B cell (primary cell): ENCODE data around the gene EXOC6B. TPM values are rescaled to one million over a fixed set of nuclear protein-coding genes. Genes with fewer than 3 reads are reported as not detected.

Source experiments
- ATAC-seq: fragments of 200-7000 bp; cut with Tn5 transposase; one replicate; pipeline ENCODE4 v1.10.0; 2021; ENCODE audit warnings: low read depth, mild to moderate bottlenecking, moderate number of reproducible peaks, moderate library complexity
- CTCF ChIA-PET: fragments of 350-600 bp; sonication (Branson Sonifier 250); formaldehyde crosslinking; loops from one replicate; lab custom pipeline; 2021; ENCODE audit warnings: antibody characterized with exemption, inconsistent platforms; lab: Charles Lee
- POLR2A ChIA-PET: fragments of 350-600 bp; sonication (Branson Sonifier 250); formaldehyde crosslinking; loops from one replicate; lab custom pipeline; 2021; ENCODE audit warnings: antibody characterized with exemption; lab: Charles Lee
- DNase-seq: peaks from one replicate; pipeline ENCODE4 v3.0.0; 2013
- H2AFZ ChIP-seq: 2 replicates; pipeline ENCODE4 v1.6.1; 2012; ENCODE audit warnings: mild to moderate bottlenecking, low read depth, low read length; ENCODE audit not compliant: insufficient read depth, poor library complexity, severe bottlenecking
- H3K27ac ChIP-seq, 2 donors: 1 replicate in 1 of 2; 2 replicates in 1 of 2; pipeline ENCODE4 v1.5.1; 2012 to 2013; ENCODE audit warnings: low read length in 2 of 2, mild to moderate bottlenecking in 2 of 2, moderate library complexity in 1 of 2
- H3K27me3 ChIP-seq, 4 experiments: fragments of 200-600 bp in 1 of 4; sonication (generic) in 1 of 4; replicated peaks in 1 of 4; 1 replicate in 2 of 4; 2 replicates in 2 of 4; pipeline versions ENCODE4 v1.6.1 to v1.7.0; 2013 to 2016; ENCODE audit warnings: low read length in 3 of 4, mild to moderate bottlenecking in 2 of 4, mixed read lengths in 1 of 4, moderate library complexity in 1 of 4; ENCODE audit not compliant: insufficient read depth in 4 of 4, control insufficient read depth in 3 of 4; ENCODE audit errors: control extremely low read depth in 1 of 4
- H3K36me3 ChIP-seq, 2 experiments: replicated peaks in 1 of 2; 1 replicate in 1 of 2; 2 replicates in 1 of 2; pipeline versions ENCODE4 v1.6.1 to v1.7.1; 2013; ENCODE audit warnings: low read length in 1 of 2; ENCODE audit not compliant: insufficient read depth in 2 of 2, control insufficient read depth in 1 of 2; ENCODE audit errors: control extremely low read depth in 1 of 2, extremely low read depth in 1 of 2
- H3K4me1 ChIP-seq, 2 donors: fragments of 200-600 bp in 1 of 2; sonication (generic) in 1 of 2; 1 replicate in 1 of 2; 2 replicates in 1 of 2; pipeline versions ENCODE4 v1.5.1 to v1.6.1; 2013 to 2017; ENCODE audit warnings: low read length in 2 of 2; ENCODE audit not compliant: control insufficient read depth in 2 of 2, insufficient read depth in 2 of 2
- H3K4me2 ChIP-seq: replicated peaks from 2 replicates; pipeline ENCODE3; 2012; ENCODE audit warnings: mild to moderate bottlenecking, low read depth, low read length; ENCODE audit not compliant: poor library complexity, severe bottlenecking
- H3K4me3 ChIP-seq, 5 experiments: fragments of 200-600 bp in 1 of 5; sonication (generic) in 1 of 5; 1 replicate in 3 of 5; 2 replicates in 2 of 5; pipeline versions ENCODE4 v1.5.1 to v1.7.0; 2011 to 2016; ENCODE audit warnings: low read length in 4 of 5, mild to moderate bottlenecking in 4 of 5, low read depth in 2 of 5, control low read depth in 1 of 5, moderate library complexity in 1 of 5; ENCODE audit not compliant: insufficient read depth in 1 of 5; ENCODE audit errors: control extremely low read depth in 1 of 5, extremely low read depth in 1 of 5
- H3K79me2 ChIP-seq: fragments of 200-600 bp; sonication (generic); one replicate; pipeline ENCODE4 v1.6.0; 2016; ENCODE audit warnings: low read length; ENCODE audit not compliant: control insufficient read depth, insufficient read depth
- H3K9ac ChIP-seq: fragments of 200-600 bp; sonication (generic); 2 replicates; pipeline ENCODE4 v1.6.1; 2017; ENCODE audit warnings: mild to moderate bottlenecking, low read length, moderate library complexity
- H3K9me3 ChIP-seq, 3 donors: one replicate each; pipeline versions ENCODE4 v1.6.1 to v1.7.1; 2013; ENCODE audit warnings: low read length in 2 of 3; ENCODE audit not compliant: control insufficient read depth in 2 of 3, insufficient read depth in 1 of 3; ENCODE audit errors: control extremely low read depth in 1 of 3
- H4K20me1 ChIP-seq: 2 replicates; pipeline ENCODE4 v1.6.0; 2012; ENCODE audit warnings: mild to moderate bottlenecking, low read length; ENCODE audit not compliant: insufficient read depth, control insufficient read depth, poor library complexity, severe bottlenecking
- H3K27ac Mint-ChIP-seq: one replicate; pipeline ENCODE4 v1.8.0; 2021; ENCODE audit warnings: mixed read lengths
- H3K27me3 Mint-ChIP-seq: one replicate; pipeline ENCODE4 v1.8.0; 2021; ENCODE audit warnings: mixed read lengths
- H3K4me1 Mint-ChIP-seq: one replicate; pipeline ENCODE4 v1.8.0; 2021; ENCODE audit warnings: mixed read lengths
- H3K4me3 Mint-ChIP-seq: one replicate; pipeline ENCODE4 v1.8.0; 2021; ENCODE audit warnings: mixed read lengths
- H3K9me3 Mint-ChIP-seq: one replicate; pipeline ENCODE4 v1.8.0; 2022; ENCODE audit warnings: mixed read lengths; ENCODE audit not compliant: insufficient read depth
- CTCF ChIP-seq: fragments of 200-600 bp; IDR thresholded peaks from one replicate; pipeline ENCODE4 v1.8.0; 2022; ENCODE audit warnings: antibody characterized with exemption, mild to moderate bottlenecking
- EZH2 ChIP-seq: IDR thresholded peaks from 2 replicates; pipeline ENCODE4 v1.6.1; 2012; ENCODE audit warnings: borderline replicate concordance, low read depth, mild to moderate bottlenecking, moderate library complexity, low read length; ENCODE audit not compliant: insufficient read depth, poor library complexity, severe bottlenecking
- WGBS: methylation state at CpG from one replicate; pipeline ENCODE4 v1.1.5; 2013; ENCODE audit warnings: missing lambda C conversion rate; ENCODE audit not compliant: insufficient coverage; 5-methylcytosine and 5-hydroxymethylcytosine counted together
- intact Hi-C: fragments of 100-400 bp; cut with micrococcal nuclease; formaldehyde crosslinking; loops from one replicate; pipeline ENCODE4 v1.10.0; 2022
- polyA plus RNA-seq: library from polyadenylated mRNA; depleted of rRNA; stranded (reverse); fragments of >200 nt; gene quantifications from 2 replicates; pipeline ENCODE4 v1.2.3, GENCODE V29; 2012
- total RNA-seq, 2 donors: library from RNA; stranded (reverse); fragments of 120-200 nt in 1 of 2; gene quantifications; 1 replicate in 1 of 2; 2 replicates in 1 of 2; pipeline versions ENCODE4 v1.2.3 to v1.2.4, GENCODE V29; 2013 to 2022

EXOC6B gene
- total and polyA plus RNA-seq, 2 donors (not counting 1 experiment from before 2014, with no cell fraction given): 4.8 to 22.6 TPM

- Histone ChIP-seq H3K4me1 (no peaks in the 10 kb centered on the region), H3K4me3 (no peak overlapping the region), H3K79me2 (no peaks in the 10 kb centered on the region), H4K20me1 (no peaks in the 10 kb centered on the region), H2AFZ (no peak overlapping the region), H3K4me2 (no peak overlapping the region), H3K27me3 (no peaks in the 10 kb centered on the region), H3K9me3 (peaks cover 0 to 19% (median 13%) of the 10 kb centered on the region in 3 donors), H3K9ac (no peak overlapping the region), H3K27ac (no peak overlapping the region), H3K36me3 (no peaks in the 10 kb centered on the region)
- DNase-seq (no peak), ATAC-seq (no peak)
- Mint-ChIP-seq H3K9me3 (peaks cover 14% of the 10 kb centered on the region), H3K27ac (no peak overlapping the region), H3K4me3 (no peak overlapping the region), H3K27me3 (no peaks in the 10 kb centered on the region), H3K4me1 (no peaks in the 10 kb centered on the region)
- TF ChIP-seq EZH2 (no peak), CTCF (no peak)
- intact Hi-C loops: no loop called here
- CTCF ChIA-PET: interaction anchor here (0.7 kb wide), 1 partner anchor 992 kb away, joined by 3 read pairs; no protein-coding TSS in a partner anchor
- POLR2A ChIA-PET: no interaction called here
- WGBS: 100% methylated on average over 1 of the region's 4 CpGs
These were observed 157.2 kb downstream of the EXOC6B start for GRCh38 chr2:72668647-72669046.

DNA sequence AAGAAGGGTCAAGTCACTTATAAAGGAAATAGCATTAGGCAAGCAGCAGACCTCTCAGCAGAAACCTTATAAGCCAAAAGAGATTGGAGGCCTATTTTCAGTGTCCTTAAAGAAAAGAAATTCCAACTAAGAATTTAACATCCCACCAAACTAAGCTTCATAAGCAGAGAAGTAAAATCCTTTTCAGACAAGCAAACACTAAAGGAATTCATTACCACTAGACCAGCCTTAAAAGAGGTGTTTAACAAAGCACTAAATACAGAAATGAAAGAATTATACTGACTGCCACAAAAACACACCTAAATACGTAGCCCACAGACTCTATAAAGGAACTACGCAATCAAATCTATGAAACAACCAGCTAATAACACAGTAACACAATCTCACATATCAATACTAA is 160.4 kb downstream of the EXOC6B start:
- H3K9me3 Mint-ChIP-seq: peaks cover 14% of the 10 kb centered on the region
- H2AFZ ChIP-seq: no peak overlapping the region
- no peak for ATAC-seq

More for the DNA sequence above, 160.4 kb downstream of the EXOC6B start:
- Histone ChIP-seq H3K4me2 (no peak overlapping the region), H3K4me1 (no peaks in the 10 kb centered on the region), H3K9me3 (peaks cover 0 to 19% (median 13%) of the 10 kb centered on the region in 3 donors), H3K9ac (no peak overlapping the region), H3K36me3 (no peaks in the 10 kb centered on the region), H3K27ac (no peak overlapping the region), H3K27me3 (no peaks in the 10 kb centered on the region), H3K79me2 (no peaks in the 10 kb centered on the region), H4K20me1 (no peaks in the 10 kb centered on the region), H3K4me3 (no peak overlapping the region)
- no peaks in the 10 kb centered on the region for H3K4me1 Mint-ChIP-seq
- no peak for DNase-seq
- H3K27me3 Mint-ChIP-seq: no peaks in the 10 kb centered on the region
- H3K27ac Mint-ChIP-seq: no peak overlapping the region
- POLR2A ChIA-PET: no interaction called here
- WGBS: 100% methylated on average over 1 of the region's 2 CpGs
- no peak overlapping the region for H3K4me3 Mint-ChIP-seq
- no peak for TF ChIP-seq CTCF
- TF ChIP-seq EZH2: no peak
- CTCF ChIA-PET: interaction anchor here (0.6 kb wide), 1 partner anchor 22 kb away, joined by 3 read pairs; no protein-coding TSS in a partner anchor
- intact Hi-C loops: no loop called here
